Stomach (tissue), 9 donors: ENCODE results near the gene ZBTB32. TPM values are rescaled to one million over a fixed set of nuclear protein-coding genes. Genes with fewer than 3 reads are reported as not detected.

Source experiments
- DNase-seq, 2 donors: peaks; one replicate each; pipeline versions ENCODE4 v3.0.0 to v3.0.0-alpha.2; 2013 to 2019
- H3K27ac ChIP-seq, 5 donors: fragments of 200-600 bp in 4 of 5; sonication (generic) in 4 of 5; one replicate each; pipeline ENCODE4 v1.5.1; 2013 to 2019; ENCODE audit warnings: mild to moderate bottlenecking in 1 of 5, moderate library complexity in 1 of 5
- H3K27me3 ChIP-seq, 3 donors: fragments of 200-600 bp; sonication (generic); one replicate each; pipeline ENCODE4 v1.5.1; 2017 to 2019; ENCODE audit warnings: mixed run types in 1 of 3
- H3K36me3 ChIP-seq, 4 donors: fragments of 200-600 bp; sonication (generic); 1 replicate in 3 of 4; 2 replicates in 1 of 4; pipeline ENCODE4 v1.5.1; 2016 to 2019
- H3K4me1 ChIP-seq, 4 donors: fragments of 200-600 bp; sonication (generic); one replicate each; pipeline ENCODE4 v1.5.1; 2016 to 2019
- H3K4me3 ChIP-seq, 4 donors: fragments of 200-600 bp; sonication (generic) in 3 of 4; one replicate each; pipeline ENCODE4 v1.5.1; 2016 to 2019; ENCODE audit warnings: mild to moderate bottlenecking in 1 of 4
- H3K9me3 ChIP-seq, 4 donors: fragments of 200-600 bp; sonication (generic); one replicate each; pipeline ENCODE4 v1.5.1; 2016 to 2019
- CTCF ChIP-seq, 7 experiments: fragments of 450-650 bp in 4 of 7; fragments of 200-600 bp in 3 of 7; sonication (generic) in 3 of 7; IDR thresholded peaks; one replicate each; pipeline ENCODE4 v1.5.1; 2016 to 2019; ENCODE audit warnings: antibody characterized with exemption in 7 of 7, control low read depth in 2 of 7, mild to moderate bottlenecking in 1 of 7
- EP300 ChIP-seq: sonication (generic); formaldehyde crosslinking; IDR thresholded peaks from one replicate; pipeline ENCODE4 v1.6.1; 2017; ENCODE audit warnings: antibody characterized with exemption
- POLR2A ChIP-seq, 4 donors: fragments of 450-650 bp; IDR thresholded peaks; one replicate each; pipeline ENCODE4 v1.6.1; 2016; ENCODE audit warnings: antibody characterized with exemption in 4 of 4, control low read depth in 2 of 4, mild to moderate bottlenecking in 1 of 4, moderate library complexity in 1 of 4
- POLR2AphosphoS5 ChIP-seq, 3 donors: sonication (generic); formaldehyde crosslinking; IDR thresholded peaks; one replicate each; pipeline ENCODE4 v1.6.1; 2016; ENCODE audit warnings: antibody characterized with exemption in 3 of 3
- WGBS, 5 donors: extraction: QIAGEN DNeasy Blood & Tissue Kit in 3 of 5; methylation state at CpG; one replicate each; pipeline versions ENCODE4 v1.1.5 to v1.1.7; 2013 to 2018; 5-methylcytosine and 5-hydroxymethylcytosine counted together
- intact Hi-C: fragments of 100-400 bp; cut with DNase I; formaldehyde crosslinking; loops from one replicate; pipeline ENCODE4 v1.15.1; 2023; ENCODE audit warnings: low total_unique reads
- polyA plus RNA-seq, 3 donors: library from polyadenylated mRNA; stranded (reverse); fragments of 200-250 nt; gene quantifications; one replicate each; pipeline ENCODE4 v1.2.3, GENCODE V29; 2013
- total RNA-seq, 5 donors: library from RNA; depleted of rRNA; stranded (reverse); fragments of >200 nt; gene quantifications; one replicate each; pipeline versions ENCODE4 v1.1.0 to v1.2.3, GENCODE V29; 2014 to 2016
- donor health status: healthy with polysubstance abuse.
- donor health status: Bipolar disorder and iron deficiency.
- donor health status: healthy.

ZBTB32 gene
- total and polyA plus RNA-seq, 8 donors = 0.43 to 8.2 (median 0.46) TPM; not detected in 5

- intact Hi-C loops = loop anchor here (10.0 kb wide), 1 partner anchor 174 kb away; the partner anchor contains the start of gene TMEM147
- no peak for TF ChIP-seq POLR2A (IDR thresholded peaks at IDR 0.05)
- TF ChIP-seq POLR2AphosphoS5 (IDR thresholded peaks at IDR 0.05) = no peak
- no peak for TF ChIP-seq CTCF (IDR thresholded peaks at IDR 0.05)
- no peak for TF ChIP-seq EP300
- WGBS, 5 donors = 0 to 2% (median 1%) methylated on average over 23 to 42 of the region's 42 CpGs
- H3K4me1 ChIP-seq = peaks cover 25 to 57% (median 46%) of the 10 kb centered on the region in 4 donors
- H3K27ac ChIP-seq = peak overlapping the region; percentile 75 to 95 (median 87)
- peaks cover 30 to 41% (median 40%) of the 10 kb centered on the region in 4 donors for H3K36me3 ChIP-seq
- H3K9me3 ChIP-seq = no peaks in the 10 kb centered on the region
- H3K27me3 ChIP-seq = no peaks in the 10 kb centered on the region
- peak overlapping the region; percentile 93 to 99 (median 96) for H3K4me3 ChIP-seq
- peak; percentile 32 to 59 for DNase-seq
These were observed 14.1 kb downstream of the ZBTB32 start for GRCh38 chr19:35718345-35719041.

- intact Hi-C loops = loop anchor here (10.0 kb wide), 1 partner anchor 175 kb away; the partner anchor contains the start of gene TMEM147
- peak in 1 of 2 donors; percentile 16 for DNase-seq
- Histone ChIP-seq H3K4me3 (peak overlapping the region in 3 of 4 donors; percentile 93 to 99 (median 98)), H3K9me3 (no peaks in the 10 kb centered on the region), H3K27ac (peak overlapping the region in 2 of 5 donors; percentile 87 to 94), H3K27me3 (no peaks in the 10 kb centered on the region), H3K4me1 (peaks cover 25 to 57% (median 46%) of the 10 kb centered on the region in 4 donors), H3K36me3 (peaks cover 41 to 52% (median 51%) of the 10 kb centered on the region in 4 donors)
- no peak for TF ChIP-seq CTCF (IDR thresholded peaks at IDR 0.05)
- no peak for TF ChIP-seq POLR2AphosphoS5 (IDR thresholded peaks at IDR 0.05)
- no peak for TF ChIP-seq POLR2A (IDR thresholded peaks at IDR 0.05)
- TF ChIP-seq EP300 = no peak
- WGBS, 5 donors = 84 to 89% (median 86%) methylated on average over 30 to 32 of the region's 32 CpGs
These were observed 15.2 kb downstream of the ZBTB32 start for GRCh38 chr19:35719402-35720162.

GRCh38 chr19:35720163-35720524 lies 15.8 kb downstream of the ZBTB32 start:
- no peaks in the 10 kb centered on the region for H3K9me3 ChIP-seq
- WGBS, 5 donors = 88 to 94% (median 92%) methylated on average over 9 of the region's 9 CpGs
- no peaks in the 10 kb centered on the region for H3K27me3 ChIP-seq
- H3K4me1 ChIP-seq = peaks cover 25 to 53% (median 45%) of the 10 kb centered on the region in 4 donors
- no peak overlapping the region for H3K4me3 ChIP-seq
- no peak for DNase-seq
- no peak overlapping the region for H3K27ac ChIP-seq
- H3K36me3 ChIP-seq = peaks cover 46 to 58% (median 56%) of the 10 kb centered on the region in 4 donors
- TF ChIP-seq CTCF (IDR thresholded peaks at IDR 0.05) (no peak), POLR2AphosphoS5 (IDR thresholded peaks at IDR 0.05) (no peak), POLR2A (IDR thresholded peaks at IDR 0.05) (no peak), EP300 (no peak)
- intact Hi-C loops = no loop called here

GRCh38 chr19:35720648-35721047 lies 16.3 kb downstream of the ZBTB32 start:
- Histone ChIP-seq H3K9me3 (no peaks in the 10 kb centered on the region), H3K36me3 (peaks cover 51 to 63% (median 61%) of the 10 kb centered on the region in 4 donors), H3K4me3 (no peak overlapping the region), H3K4me1 (peaks cover 22 to 48% (median 40%) of the 10 kb centered on the region in 4 donors), H3K27ac (no peak overlapping the region), H3K27me3 (no peaks in the 10 kb centered on the region)
- DNase-seq = peak in 1 of 2 donors; percentile 7
- intact Hi-C loops = no loop called here
- TF ChIP-seq EP300 (no peak), CTCF (IDR thresholded peaks at IDR 0.05) (no peak), POLR2AphosphoS5 (IDR thresholded peaks at IDR 0.05) (no peak), POLR2A (IDR thresholded peaks at IDR 0.05) (no peak)
- 87 to 95% (median 88%) methylated on average over 6 to 17 of the region's 17 CpGs for WGBS, 5 donors
